ENCODE measurements around the gene SHMT2. TPM values are rescaled to one million over a fixed set of nuclear protein-coding genes. Genes with fewer than 3 reads are reported as not detected.

SHMT2 gene
- total RNA-seq, 1 donor: 334 TPM

DNA sequence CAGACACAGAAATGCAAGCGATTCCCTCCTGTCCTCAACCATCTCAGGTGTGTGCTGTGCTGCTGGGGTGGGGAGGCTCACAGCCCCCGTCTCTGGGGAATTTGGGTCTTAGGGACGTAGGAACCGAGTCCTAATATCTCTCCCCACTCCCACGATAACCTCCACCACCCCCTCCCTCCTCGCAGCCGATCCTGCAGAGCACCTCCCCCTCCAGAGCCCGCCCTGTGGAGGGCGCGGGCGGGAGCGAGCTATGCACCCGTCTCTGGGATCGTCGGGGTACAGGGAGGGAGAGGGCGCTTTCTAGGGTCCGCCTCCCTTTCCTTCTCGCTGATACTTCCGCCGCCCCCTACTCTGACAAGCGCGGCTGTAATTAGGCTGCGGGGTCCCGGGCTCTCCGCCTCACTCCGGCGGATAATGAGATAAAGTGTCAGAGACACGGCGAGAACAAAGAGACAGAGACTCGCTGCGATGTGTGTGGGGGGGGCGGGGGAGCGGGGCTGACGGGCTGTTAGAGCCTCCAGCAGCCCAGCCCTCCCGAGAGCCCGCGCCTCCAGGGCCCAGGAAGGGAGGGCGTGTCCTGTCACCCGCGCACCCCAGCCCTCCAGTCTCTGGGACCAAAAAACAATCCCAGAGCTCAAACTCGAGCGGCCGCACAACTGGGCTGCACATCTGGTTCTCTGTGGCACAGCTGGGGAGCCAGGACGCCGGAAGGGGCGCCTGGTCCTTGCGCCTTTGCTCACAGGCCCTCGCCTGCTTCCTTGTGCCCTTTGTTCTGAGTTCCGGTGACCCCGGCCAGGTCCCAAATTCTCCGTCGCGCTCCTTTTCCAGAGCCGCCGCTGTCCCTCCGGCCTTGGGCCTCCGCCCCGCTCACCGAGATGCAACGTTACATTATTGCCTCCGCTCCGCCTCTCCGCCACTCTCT, 8.7 kb downstream of the SHMT2 start:
- no peak for DNase-seq (ENCODE audit: low read depth in 2 of 3, low spot score in 2 of 3)

- peak; percentile 82 to 88 (median 87) for DNase-seq (ENCODE audit: low read depth in 2 of 3, low spot score in 2 of 3)
These were observed 9.5 kb downstream of the SHMT2 start for GRCh38 chr12:57238854-57239554.

DNA sequence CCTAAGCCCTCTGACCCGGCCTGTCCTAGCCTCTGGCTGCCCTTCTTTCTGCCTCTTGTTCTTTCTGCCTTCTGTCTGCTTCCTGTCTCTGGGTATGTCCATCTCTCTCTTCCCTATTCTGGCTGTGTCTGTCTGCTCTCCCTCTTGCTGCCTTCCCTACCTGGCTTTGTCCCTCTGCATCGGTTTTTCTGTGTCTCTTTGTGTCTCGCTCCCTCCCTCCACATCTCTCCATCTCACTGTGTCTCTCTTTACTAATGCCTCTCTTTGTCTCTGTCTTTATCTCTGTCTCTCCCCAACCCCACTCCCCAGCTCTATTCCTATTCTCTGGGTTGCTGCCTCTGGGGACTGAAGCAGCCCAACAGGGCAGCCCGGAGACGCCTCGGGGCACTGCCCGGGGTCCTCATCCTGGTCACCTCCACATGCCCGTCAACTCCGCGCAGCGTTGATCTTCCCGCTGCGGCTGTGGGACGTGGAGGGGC, 10.1 kb downstream of the SHMT2 start:
- no peak for DNase-seq (ENCODE audit: low read depth in 2 of 3, low spot score in 2 of 3)

DNA sequence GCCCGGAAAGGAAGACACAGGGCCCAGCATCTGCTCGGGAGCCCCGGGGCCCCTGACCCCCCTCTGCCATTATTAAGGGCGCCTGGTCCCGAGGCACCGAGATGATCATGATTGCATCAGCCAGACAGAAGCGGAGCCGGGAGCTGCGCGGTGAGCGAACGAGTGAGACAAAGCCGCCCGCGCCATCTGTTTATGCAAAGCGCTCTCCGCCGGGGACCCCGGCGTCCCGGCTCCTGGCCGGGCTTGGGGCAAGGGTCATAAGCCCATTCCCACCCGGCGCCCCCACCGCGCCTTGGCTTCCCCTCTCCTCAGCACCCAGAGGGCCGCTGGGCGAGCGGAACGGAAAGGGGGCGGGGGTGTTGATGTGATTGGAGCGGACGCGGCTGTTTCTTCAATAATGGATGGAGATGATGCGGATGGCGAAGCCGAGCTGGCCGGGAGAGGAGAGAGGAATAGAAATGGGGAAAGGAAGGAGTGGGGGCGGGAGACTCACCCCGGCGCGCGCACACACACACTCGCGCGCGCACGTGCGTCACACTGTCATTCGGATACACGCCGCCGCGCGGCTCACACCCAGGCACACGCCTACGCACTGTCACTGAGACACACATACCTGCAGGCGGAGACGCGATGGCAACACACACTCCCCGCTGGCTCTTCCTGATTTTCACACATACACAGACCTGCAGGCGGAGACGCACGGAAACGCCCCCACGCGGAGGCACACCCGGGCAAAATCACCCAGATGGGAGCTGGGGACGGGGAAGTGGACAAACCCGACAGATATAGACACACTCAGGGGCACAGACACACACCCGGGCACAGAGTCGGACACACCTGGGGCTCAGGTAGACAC, 10.8 kb downstream of the SHMT2 start:
- no peak for DNase-seq (ENCODE audit: low read depth in 2 of 3, low spot score in 2 of 3)

GRCh38 chr12:57240926-57241401, 11.5 kb downstream of the SHMT2 start:
- DNase-seq (ENCODE audit: low read depth in 2 of 3, low spot score in 2 of 3): no peak

GRCh38 chr12:57241402-57242310, 12.1 kb downstream of the SHMT2 start:
- DNase-seq (ENCODE audit: low read depth in 2 of 3, low spot score in 2 of 3): no peak

DNA sequence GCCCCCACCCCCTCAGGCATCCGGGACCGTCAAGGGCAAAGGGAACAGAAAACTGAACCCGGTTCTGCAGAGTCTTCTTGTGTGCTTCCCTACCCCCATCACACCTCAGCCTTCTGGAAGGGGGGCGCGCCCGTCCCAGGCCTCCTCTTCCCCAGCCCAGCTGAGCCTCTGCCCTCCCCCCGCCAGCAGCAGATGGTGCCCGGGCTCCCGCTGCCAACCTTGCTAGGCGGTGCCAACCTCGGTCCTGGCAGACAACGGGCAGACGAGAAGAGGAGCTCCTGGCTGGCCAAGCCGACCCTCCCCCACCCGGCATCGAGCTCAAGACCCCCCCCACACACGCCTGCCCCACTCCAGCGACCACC, 12.8 kb downstream of the SHMT2 start:
- no peak for DNase-seq (ENCODE audit: low read depth in 2 of 3, low spot score in 2 of 3)

DNA sequence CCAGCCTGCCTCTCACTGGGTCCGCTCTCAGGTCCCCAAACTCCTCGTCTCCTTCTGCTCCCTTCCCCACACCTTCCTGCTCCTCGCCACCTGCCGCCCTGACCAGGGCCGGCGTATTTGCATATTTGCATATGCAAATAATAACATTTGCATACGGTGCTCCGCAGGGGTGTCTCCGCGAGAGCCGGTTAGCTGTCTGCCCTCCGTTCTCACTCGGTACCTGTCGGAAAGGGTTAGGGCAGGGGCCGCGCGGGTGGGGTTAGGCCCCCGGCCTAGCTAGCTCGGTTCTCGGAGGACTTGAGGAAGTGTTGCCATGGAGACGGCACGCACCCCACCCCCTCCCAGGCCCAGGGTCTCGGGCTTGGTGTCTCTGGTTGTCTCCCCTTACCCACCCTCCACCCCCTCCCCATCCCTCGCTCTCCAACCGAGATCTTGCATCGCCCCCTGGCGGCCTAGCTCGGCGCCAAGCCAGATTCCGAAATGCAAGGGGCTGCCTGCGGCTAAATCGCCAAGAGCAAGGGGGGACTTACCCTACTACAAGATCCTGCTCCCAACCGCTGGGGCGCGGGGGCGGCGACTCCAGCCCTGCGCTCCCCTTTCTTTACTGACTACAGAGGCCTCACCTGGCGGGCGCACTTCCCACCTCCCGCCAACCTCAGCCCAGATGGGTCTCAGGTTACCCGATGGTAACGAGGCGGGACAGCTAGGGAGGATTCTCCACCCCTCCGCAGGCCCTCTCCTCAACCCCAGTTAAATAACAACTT, 13.4 kb downstream of the SHMT2 start:
- DNase-seq (ENCODE audit: low read depth in 2 of 3, low spot score in 2 of 3): peak in 2 of 3 donors; percentile 67 to 76

DNA sequence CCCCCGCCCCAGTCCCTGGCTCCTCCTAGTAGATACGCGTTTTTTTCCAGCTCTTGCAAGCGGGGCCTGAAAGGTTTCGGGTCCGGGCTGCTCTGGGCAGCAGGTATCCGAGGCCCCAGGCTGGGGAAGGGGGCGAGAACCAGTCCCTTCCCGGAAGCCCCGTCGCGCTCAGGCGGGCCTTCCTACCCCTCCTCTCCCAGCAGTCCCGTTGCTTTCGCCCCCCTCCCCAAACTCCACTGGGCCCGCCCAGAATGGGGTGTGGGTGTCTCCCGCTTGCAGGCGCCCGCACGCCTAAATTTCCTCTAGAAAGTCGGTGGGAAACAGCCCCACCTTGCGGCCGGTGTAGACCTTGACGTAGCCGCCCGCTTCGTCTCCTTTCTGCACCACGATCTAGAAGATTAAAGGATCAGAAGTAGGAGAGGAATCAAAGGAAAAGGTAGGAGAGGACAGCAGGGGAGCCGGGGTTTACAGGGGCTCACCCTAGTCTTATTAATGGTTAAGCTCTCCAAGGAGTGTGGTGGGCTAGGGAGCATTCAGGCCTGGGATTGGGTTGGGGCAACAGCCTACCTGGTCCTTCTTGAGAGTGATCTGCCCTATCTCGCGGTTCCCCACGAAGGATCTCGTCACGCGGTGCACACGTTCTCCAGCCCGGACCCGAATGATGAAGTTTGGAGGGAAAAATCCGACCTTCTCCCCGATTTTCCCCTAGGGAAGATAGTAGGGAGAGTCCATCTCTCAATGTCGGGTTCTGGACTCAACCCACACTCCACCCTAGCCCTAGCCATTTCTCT, 14.2 kb downstream of the SHMT2 start:
- peak in 2 of 3 donors; percentile 73 to 85 for DNase-seq (ENCODE audit: low read depth in 2 of 3, low spot score in 2 of 3)

DNA sequence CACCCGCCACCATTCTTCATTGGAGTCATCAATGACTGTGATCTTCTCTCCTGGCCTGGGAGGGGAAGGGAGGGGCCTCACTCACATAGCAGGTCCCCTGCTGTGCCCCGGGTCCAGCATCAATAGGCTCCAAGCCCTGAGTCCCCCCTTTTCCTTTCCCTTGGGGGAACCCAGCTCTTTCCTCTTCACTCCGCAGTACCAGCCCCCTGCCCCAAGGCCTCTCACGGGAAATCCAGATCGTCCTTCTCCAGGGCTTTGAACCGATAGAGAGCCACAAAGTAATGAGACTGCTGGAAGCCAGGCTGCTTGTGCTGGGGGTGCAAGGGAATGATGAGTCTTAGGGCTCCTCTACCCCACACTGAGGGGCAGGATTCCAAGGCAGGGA, 14.8 kb downstream of the SHMT2 start:
- no peak for DNase-seq (ENCODE audit: low read depth in 2 of 3, low spot score in 2 of 3)

DNA sequence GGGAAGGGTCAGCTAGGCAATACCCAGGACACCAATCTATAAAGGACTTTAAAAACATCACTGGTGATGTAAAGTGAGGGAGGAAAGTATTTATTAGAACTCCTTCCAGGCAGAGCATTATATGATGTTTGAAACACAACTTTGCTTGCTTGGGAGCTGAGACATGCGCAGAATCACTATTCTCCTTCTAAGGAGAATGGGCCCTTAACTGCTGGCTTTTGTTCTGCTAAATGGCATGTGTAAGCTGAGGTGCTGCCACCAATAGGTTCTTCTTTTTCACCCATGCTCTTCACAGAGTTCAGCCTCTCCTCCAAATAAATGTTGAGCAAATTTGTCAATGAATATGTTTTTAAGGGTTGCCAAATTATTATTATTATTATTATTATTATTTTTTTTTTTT, 17.5 kb downstream of the SHMT2 start:
- DNase-seq (ENCODE audit: low read depth in 2 of 3, low spot score in 2 of 3): no peak

DNA sequence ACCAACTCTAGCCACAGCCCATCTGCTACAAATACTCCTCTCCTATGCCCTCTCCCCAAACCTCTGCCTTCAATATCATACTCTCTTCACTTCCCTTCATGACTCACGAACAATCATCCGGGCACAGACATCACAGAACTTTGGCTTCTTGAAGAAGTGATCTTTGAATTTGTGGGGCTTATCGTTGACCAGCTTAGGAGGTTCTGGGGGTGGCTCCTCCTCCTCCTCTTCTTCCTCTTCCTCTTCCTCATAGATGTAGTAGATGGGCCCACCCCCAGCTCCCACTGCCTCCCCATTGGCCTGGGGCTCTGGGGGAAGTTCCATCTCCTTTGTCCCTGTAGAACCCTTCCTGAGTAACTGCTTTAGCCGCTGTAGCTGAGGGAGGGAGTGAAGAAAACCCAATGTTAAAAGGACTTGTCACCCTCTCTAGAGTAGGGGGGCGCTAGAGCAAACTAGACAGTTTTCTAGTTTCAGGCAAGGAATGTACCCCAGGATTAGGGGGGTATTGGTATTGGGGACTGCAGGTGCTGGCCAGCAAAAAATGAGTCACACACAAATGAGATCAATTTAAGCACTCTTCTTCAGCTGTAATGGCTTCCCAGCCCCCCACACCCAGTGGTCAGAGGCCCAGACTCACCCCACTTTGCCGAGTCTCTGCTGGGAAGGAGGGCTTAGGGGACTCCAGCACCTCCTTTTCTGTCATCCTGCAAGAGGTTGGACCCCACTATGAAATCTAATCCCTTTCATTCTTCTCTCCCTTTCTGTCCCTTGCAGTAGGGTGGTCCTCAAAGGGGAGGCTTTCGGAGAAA, 19.6 kb downstream of the SHMT2 start:
- peak in 1 of 3 donors; percentile 48 for DNase-seq (ENCODE audit: low read depth in 2 of 3, low spot score in 2 of 3)

DNA sequence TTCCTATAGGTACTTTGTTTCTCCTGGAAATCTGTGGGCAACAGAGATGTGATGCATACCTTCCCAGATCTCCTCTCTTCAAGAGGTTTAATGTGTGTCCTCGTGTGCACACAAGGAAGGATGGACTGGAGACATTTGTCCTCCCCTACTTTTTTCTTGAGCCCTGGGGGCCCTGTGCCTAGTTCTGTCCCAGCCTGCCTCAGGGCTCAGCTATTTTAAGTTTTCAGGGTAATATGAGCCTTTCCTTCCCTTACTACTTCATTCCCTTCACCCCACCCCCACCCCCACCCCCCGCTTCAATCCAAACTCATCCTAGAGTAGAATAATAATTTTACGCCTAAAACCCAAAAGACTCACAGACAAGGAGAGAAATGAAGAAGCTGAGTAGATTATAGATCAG, 21.0 kb downstream of the SHMT2 start:
- no peak for DNase-seq (ENCODE audit: low read depth in 2 of 3, low spot score in 2 of 3)

DNA sequence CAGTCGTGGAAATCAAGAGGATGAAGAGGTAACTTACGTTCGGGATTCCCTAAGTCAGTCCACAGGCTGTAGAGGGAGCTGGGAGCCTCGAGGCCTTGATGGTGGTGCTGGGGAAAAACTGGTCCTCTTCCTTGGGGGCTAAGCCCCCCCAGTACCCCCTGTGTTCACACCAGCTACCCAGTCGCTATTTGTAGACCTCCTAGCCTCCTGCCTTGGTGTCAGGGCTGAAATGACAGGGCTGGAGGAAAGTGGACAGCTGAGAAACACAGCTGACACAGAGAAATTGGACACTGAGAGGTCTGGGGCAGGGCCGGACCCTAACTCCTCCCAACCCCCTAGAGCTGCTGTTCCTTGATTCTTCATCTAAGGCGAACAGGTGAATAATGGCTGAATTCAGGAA, 21.4 kb downstream of the SHMT2 start, which contains the start of gene STAC3:
TSS of gene STAC3 (minus strand) at position 232 of the 400 bp plus-strand sequence. CDS start 1,551 bp downstream, outside the sequence.
- no peak for DNase-seq (ENCODE audit: low read depth in 2 of 3, low spot score in 2 of 3)

- DNase-seq (ENCODE audit: low read depth in 2 of 3, low spot score in 2 of 3): no peak
These were observed 25.2 kb downstream of the SHMT2 start for GRCh38 chr12:57254506-57255280.

DNA sequence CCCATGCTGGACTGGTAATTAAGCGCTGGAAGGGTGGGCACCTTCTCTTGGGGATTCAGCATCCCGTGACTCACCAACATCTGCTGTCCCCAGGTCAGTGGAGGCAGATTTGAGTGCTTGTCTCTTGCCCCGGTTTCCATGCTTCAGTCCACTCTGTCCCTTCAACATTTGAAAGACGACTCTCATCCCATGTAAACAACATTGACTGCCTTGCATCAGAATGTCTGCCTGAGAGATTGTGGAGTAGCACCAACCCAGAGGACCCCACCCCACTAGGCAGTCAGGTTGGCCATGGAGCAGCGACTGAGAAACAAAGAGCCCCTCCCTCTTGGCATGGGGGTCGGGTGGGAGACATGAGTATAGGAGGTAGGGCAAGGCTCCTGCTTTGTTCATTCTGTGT, 26.4 kb downstream of the SHMT2 start:
- DNase-seq (ENCODE audit: low read depth in 2 of 3, low spot score in 2 of 3): no peak

Measured in hematopoietic multipotent progenitor cell (in vitro differentiated cells).